Glomerular endothelial cell (primary cell): ENCODE results near the gene LCT. TPM values are rescaled to one million over a fixed set of nuclear protein-coding genes. Genes with fewer than 3 reads are reported as not detected.
A peak's percentile ranks its signal among the peaks of the same experiment; 100 is the strongest.
"Not testable (repeated sequence)": the region's sequence is repeated elsewhere in the genome, so short reads cannot be mapped to it uniquely, and the experiment has no call there.

Experiments
- DNase-seq: peaks from one replicate; pipeline ENCODE4 v3.0.0-alpha.2; 2011; ENCODE audit warnings: low read depth, low spot score; ENCODE audit errors: extremely low read depth
- total RNA-seq: library from RNA; depleted of rRNA; stranded (reverse); fragments of >200 nt; gene quantifications from 2 replicates; pipeline ENCODE4 v1.2.3, GENCODE V29; 2015

LCT gene
- under 0.01 TPM in 1 of 2 replicates, not detected in the other for total RNA-seq

GRCh38 chr2:135836596-135837270 lies at the start of gene LCT:
Gene LCT (minus strand): TSS chr2:135837184. CDS start chr2:135837169, 15 bp downstream.
- no peak for DNase-seq

DNA sequence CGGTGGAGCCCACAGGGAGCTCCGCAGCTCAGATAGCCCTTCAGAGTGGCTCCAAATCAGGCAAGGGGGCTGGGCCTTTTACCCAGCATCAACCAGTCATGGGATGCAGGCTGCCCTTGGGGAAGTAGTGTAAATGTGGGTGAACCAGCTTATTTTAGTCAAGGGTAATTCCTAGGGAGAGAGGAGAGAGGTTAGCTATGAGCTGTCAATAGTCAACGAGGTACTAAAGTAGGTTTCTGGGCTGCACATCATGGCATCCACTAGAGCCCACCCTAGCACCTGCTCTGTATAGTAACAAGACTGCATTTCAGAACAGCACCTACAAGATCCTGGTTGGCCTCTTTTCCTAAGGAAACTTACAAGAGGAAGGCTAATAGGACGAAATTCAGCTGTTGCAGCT lies 48.7 kb upstream of the LCT start:
- no peak for DNase-seq

GRCh38 chr2:135882415-135882814 lies 45.4 kb upstream of the LCT start:
- no peak for DNase-seq

GRCh38 chr2:135876770-135877169 lies 39.8 kb upstream of the LCT start:
- not testable (repeated sequence) for DNase-seq

DNA sequence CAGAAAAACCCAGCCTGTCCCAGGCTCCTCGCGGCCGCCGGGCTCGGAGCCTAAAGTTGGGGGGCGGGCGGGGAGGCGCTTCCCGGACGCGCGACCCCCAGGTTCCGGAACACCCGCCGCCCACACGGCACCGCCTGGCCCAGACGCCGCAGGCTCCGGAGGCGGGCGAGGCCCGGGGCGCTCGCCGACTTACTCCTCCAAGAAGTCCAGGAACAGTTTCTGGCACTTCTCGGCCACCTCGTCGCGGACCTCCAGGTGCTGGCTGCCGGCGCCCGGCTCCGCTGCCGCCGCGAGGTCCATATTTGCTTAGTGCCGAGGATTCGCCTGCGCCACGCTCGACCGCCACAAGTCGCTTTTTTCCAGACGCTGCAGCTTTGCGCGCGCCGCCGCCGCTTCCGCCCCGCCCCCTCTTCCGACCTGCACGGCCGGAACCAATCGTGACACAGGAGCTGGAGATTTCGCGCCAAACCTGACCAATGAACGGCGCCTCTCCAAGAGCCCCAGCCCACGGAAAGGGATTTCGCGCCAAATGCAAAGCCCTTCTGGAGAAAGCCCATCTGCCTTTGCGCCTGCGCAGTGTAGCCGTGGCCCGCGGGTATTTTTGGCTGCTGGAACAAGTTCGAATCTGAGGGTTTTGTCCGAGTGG lies 39.2 kb upstream of the LCT start, which contains the start of gene MCM6:
TSS of gene MCM6 (minus strand) at position 378 of the 646 bp plus-strand sequence. CDS start at position 300, 78 bp downstream.
- peak; percentile 88 for DNase-seq

DNA sequence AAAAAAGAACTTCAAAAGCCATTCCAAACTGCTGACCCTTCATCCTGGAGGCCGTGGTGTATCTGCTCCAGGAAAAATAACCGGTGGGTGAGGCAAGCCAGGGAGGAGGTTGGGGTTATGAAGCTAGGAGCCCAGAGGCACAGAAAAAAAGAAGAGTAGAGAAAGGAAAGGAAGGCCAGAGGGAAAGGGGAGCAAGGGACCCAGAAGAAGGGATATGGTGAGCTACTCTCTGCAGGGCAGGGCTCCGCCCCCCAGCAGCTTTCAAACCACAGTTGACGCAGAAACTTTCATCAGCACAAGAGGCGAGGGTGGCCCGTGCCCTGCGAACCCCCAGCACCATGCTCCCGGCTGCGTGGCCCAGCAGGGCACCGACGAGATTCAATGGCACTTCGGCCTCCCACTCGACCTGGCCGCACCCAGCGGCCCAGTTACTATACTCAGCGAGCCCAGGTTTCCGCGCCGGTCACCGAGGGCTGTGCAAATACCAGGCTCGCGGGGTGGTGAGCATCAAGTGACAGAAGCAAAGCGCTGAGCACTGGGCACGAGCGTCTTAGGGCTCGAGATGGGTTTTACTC lies 38.6 kb upstream of the LCT start:
- no peak for DNase-seq

- DNase-seq = no peak
Measured at GRCh38 chr2:135874777-135875365, 37.9 kb upstream of the LCT start.

DNA sequence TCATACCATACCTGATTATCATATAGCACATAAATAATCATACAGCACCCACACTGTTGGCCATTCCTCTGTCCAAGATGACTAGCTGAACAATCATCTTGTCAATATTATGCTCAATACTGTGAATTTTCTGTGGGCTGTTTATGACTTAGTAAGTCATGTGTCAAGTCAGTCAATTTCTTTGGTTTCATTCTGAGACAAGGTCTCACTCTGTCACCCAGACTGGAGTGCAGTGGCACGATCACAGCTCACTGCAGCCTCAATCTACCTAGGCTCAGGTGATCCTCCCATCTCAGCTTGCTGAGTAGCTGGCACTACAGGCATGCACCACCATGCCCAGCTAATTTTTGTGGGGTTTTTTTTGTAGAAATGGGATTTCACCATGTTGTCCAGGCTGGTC lies 33.6 kb upstream of the LCT start:
- DNase-seq = no peak

DNA sequence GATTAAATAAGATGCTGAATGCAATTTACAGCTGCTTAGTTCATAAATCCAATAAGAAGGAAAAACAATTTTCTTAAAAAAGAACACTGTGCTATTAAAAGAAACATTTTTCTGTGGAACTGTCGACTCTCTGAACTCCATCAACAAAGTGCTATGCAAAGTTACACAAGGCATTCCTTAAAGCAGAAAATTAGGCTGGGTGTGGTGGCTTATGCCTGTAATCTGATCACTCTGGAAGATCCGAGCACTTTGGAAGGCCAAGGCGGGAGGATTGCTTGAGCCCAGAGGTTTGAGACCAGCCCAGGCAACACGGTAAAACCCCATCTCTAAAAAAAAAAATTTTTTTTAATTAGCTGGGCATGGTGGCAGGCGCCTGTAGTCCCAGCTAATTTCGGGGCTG lies 26.2 kb upstream of the LCT start:
- no peak for DNase-seq

DNA sequence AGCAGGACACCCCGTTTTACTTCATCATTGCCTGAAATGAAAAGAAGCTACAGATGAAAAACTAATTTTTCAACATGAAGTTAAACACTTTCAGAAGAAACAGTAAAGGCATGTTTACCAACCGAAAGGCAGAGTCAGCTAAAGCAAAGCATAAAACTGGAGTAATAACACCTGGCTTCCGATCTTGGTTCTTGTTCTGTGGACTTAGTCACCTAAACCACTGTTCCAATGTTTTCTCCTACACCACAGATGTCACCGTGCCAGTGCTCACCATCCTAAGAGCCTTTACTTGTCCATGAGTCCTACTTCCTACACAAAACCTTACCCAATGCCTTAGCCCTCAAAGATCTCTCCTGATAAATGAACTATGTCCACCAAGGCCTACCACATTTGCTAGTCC lies 25.7 kb upstream of the LCT start:
- DNase-seq = no peak

- no peak for DNase-seq
Measured at GRCh38 chr2:135853401-135853800, 16.4 kb upstream of the LCT start.

DNA sequence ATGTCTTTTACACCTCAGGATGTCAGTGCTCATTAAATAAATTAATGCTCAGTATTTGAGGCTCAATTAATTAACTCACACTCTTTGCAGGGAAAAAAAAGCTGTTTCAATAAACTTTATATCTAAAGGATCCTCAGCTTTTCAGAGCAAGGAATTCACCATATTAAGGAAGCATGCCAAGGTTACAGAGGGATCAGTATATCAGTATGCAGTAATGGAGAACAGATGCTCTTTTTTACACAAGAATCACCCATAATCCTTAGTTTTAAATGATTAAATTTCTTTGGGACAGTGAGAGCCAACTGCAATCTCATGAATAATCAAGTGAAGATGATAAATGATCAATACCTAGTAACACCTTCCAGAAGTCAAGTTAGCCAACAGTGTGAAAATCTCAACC lies 14.9 kb upstream of the LCT start:
- no peak for DNase-seq

DNA sequence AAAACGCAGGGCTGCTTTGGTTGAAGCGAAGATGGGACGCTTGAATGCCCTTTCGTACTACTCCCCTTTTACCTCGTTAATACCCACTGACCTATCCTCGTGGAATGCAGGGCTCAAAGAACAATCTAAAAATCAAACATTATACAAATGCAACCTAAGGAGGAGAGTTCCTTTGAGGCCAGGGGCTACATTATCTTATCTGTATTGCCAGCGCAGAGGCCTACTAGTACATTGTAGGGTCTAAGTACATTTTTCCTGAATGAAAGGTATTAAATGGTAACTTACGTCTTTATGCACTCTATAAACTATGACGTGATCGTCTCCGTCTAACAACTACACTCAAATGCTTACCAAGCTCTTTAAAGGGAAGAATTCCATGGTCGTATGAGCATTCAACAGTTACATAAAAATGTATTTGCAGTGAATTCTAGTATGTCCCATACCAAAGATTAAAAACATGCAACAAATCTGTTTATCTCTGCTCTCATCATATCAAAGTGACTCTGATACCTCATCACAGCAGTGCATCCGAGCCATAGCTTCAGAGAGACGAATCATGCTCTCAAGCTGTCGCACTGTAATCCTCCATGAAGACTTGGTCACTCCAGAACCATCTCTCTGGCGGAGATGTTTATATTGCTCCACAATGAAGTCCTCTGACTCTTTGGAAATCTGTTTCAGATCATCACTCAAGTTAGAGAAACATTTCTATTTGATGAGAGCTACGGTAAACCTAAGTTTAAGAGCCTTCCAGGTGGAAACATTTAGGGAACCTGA lies 14.1 kb upstream of the LCT start:
- DNase-seq = no peak

GRCh38 chr2:135849087-135849486 lies 12.1 kb upstream of the LCT start:
- no peak for DNase-seq

DNA sequence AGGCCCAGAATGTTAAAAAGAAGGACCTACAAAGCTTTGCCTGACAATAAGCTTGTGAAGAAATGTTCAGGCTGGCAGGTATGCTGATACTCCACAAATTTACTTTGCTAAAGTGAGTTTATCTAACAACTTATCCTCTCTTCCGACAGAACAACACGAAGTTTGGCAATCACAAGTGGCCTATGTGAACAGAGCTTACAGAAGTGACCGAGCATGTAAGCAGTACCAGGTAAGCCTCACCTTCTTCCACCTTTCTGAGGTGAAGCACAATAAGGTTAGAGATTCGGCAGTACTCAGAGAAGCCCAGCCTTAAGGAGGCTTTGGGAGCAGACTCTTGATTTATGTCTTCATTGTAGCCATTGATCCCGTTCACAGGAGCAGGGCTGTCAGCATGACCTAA lies 9.0 kb upstream of the LCT start:
- DNase-seq = no peak

DNA sequence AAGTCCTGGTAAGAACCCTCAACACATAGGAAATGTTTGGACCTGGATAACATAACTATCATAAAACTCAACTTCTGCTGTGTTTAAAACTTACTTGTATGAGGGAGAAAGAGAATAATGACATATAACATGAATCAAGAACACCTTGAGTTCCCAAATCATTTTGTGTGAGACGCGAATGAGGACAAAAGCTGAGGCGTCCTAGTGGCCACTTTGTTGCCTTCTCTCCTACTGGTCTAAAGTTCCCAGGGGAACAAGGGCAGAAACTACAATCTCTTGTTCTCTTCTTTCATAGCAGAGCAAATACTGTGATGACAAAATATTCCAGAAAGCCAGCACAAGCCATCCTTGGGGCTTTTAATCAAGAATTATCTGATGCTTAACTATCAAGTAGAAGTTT lies 8.3 kb upstream of the LCT start:
- no peak for DNase-seq

DNA sequence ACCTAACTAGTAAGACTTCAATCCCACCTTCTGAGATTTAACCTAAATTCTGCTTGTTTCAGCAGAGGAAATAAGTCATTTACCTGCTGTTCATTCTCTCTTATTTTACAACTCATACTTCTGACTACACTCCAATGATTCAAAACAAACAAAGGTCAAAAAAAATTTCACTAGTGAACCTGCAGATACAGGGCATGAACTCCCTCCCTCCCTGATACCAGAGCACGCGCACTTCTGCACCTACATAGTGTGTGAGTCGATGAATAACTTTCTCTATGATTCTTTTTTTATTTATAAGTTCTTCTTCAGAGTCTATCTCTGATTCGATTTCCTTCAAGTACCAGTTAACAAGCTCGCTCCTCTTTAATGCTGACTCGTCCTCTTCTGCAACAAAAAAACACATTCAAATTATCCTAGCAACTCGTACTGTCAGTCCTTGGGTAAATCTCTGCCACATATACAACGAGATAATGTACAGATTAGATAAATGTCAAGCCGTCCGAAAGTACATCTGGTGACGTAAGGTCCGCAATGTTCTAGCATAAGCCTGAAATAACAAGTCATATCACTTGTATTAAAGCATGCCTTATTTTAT lies 7.4 kb upstream of the LCT start:
- DNase-seq = no peak

GRCh38 chr2:135843671-135844070 lies 6.7 kb upstream of the LCT start:
- no peak for DNase-seq

DNA sequence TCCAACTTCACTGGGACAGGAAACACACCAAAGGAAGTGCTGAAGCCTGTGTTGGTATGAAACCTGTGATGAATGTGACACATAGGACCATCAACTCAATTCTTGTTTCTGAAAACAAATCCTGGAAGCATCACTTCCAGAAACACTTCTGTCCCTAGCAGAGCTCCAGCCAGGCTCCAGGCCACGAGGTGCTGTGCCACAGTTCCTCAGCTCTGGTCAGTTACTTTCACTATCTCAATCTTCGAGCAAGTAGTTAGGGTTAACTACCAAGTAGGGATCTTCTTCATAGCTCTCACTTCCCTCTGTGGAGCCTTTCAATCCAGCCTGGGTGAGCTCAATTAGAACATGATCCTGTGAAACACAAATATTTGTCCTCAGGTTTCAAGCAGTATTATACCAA lies 3.6 kb upstream of the LCT start:
- peak; percentile 14 for DNase-seq

DNA sequence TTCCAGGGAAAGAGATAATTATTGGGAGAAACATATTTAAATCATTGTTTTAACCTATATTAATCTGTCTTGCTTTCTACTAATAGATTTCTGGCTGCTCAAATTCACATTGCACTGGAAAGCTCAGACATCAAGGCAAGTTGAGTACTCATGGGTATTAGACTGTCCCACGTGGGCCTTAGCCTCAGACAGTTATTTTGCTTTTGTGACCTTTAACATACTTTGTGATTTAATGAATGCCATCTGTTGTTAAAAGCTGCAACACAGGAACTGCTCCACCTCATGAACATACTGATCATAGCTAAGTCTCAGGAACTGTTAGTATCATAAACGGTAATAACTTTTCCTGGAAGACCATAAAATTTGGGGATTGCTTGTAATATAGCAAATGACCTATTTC lies 2.7 kb upstream of the LCT start:
- peak; percentile 20 for DNase-seq

- no peak for DNase-seq
Measured at GRCh38 chr2:135838502-135838901, 1.5 kb upstream of the LCT start.
